NB4 (cell line): ENCODE data around the gene LNX2.
A peak's percentile ranks its signal among the peaks of the same experiment; 100 is the strongest.

Experiments used
- DNase-seq: peaks from one replicate; pipeline ENCODE4 v3.0.0; 2010; ENCODE audit warnings: low read depth
- H3K4me3 ChIP-seq: one replicate; pipeline ENCODE4 v1.5.1; 2011; ENCODE audit warnings: mild to moderate bottlenecking, low read depth, low read length, moderate library complexity
- CTCF ChIP-seq: IDR thresholded peaks from one replicate; pipeline ENCODE4 v1.5.1; 2012; ENCODE audit warnings: low read depth, low read length
- MAX ChIP-seq: IDR thresholded peaks from 2 replicates; pipeline ENCODE4 v1.6.1; 2011; ENCODE audit warnings: low read depth, low read length
- MYC ChIP-seq: IDR thresholded peaks from 2 replicates; pipeline ENCODE4 v1.6.1; 2011; ENCODE audit warnings: low read depth, low read length
- POLR2A ChIP-seq: IDR thresholded peaks from 2 replicates; pipeline ENCODE4 v1.6.1; 2011; ENCODE audit warnings: mild to moderate bottlenecking; ENCODE audit not compliant: insufficient read length; ENCODE audit errors: extremely low read depth

The LNX2 gene

GRCh38 chr13:27657724-27658123 is 37.4 kb upstream of the LNX2 start:
- no peak overlapping the region for H3K4me3 ChIP-seq
- no peak for DNase-seq
- TF ChIP-seq MYC (no peak), MAX (no peak), CTCF (no peak), POLR2A (no peak)

GRCh38 chr13:27654816-27655215 is 34.5 kb upstream of the LNX2 start:
- DNase-seq = no peak
- TF ChIP-seq CTCF (no peak), MAX (no peak), POLR2A (no peak), MYC (no peak)
- H3K4me3 ChIP-seq = no peak overlapping the region

GRCh38 chr13:27654059-27654458 is 33.7 kb upstream of the LNX2 start:
- no peak for DNase-seq
- H3K4me3 ChIP-seq = no peak overlapping the region
- TF ChIP-seq POLR2A (no peak), MYC (no peak), CTCF (no peak), MAX (no peak)

- no peak for DNase-seq
- no peak overlapping the region for H3K4me3 ChIP-seq
- no peak for TF ChIP-seq MAX
- no peak for TF ChIP-seq MYC
- TF ChIP-seq CTCF = no peak
- no peak for TF ChIP-seq POLR2A
Measured at GRCh38 chr13:27650312-27650711, 30.0 kb upstream of the LNX2 start.

GRCh38 chr13:27644302-27644701 is 24.0 kb upstream of the LNX2 start:
- no peak overlapping the region for H3K4me3 ChIP-seq
- no peak for TF ChIP-seq CTCF
- TF ChIP-seq MYC = no peak
- no peak for TF ChIP-seq POLR2A
- no peak for TF ChIP-seq MAX
- peak; percentile 15 for DNase-seq
